K562 (cell line): ENCODE data around the gene TGFBR1. TPM values are rescaled to one million over a fixed set of nuclear protein-coding genes. Genes with fewer than 3 reads are reported as not detected.

Experiments used
- ATF2 ChIP-seq: sonication (generic); formaldehyde crosslinking; IDR thresholded peaks from 2 replicates; pipeline ENCODE4 v1.8.1; 2022; ENCODE audit warnings: missing genetic modification reagents
- CSDE1 ChIP-seq, 2 experiments: fragments of 450-650 bp; IDR thresholded peaks; 2 replicates each; pipeline ENCODE4 v1.6.1; 2016; ENCODE audit warnings: mild to moderate bottlenecking in 1 of 2
- EP300 ChIP-seq: IDR thresholded peaks from 2 replicates; pipeline ENCODE4 v1.6.1; 2012; ENCODE audit warnings: low read length, improper control_type of control experiment
- ESRRA ChIP-seq: fragments of 450-650 bp; IDR thresholded peaks from 2 replicates; pipeline ENCODE4 v1.6.1; 2014; ENCODE audit warnings: low read depth, mild to moderate bottlenecking, moderate library complexity, borderline replicate concordance
- FIP1L1 ChIP-seq: fragments of 200-400 bp; formaldehyde crosslinking; IDR thresholded peaks from 2 replicates; pipeline ENCODE4 v1.6.1; 2018; ENCODE audit warnings: mild to moderate bottlenecking, low read depth, low read length; ENCODE audit not compliant: poor library complexity, severe bottlenecking
- FOXM1 ChIP-seq, 2 experiments: fragments of 450-650 bp in 1 of 2; sonication (generic) in 1 of 2; formaldehyde crosslinking in 1 of 2; IDR thresholded peaks; 2 replicates each; pipeline versions ENCODE4 v1.6.1 to v1.9.0; 2017 to 2022; ENCODE audit warnings: low read depth in 2 of 2, mild to moderate bottlenecking in 2 of 2, missing genetic modification reagents in 1 of 2, moderate library complexity in 1 of 2
- HMBOX1 ChIP-seq: sonication (generic); IDR thresholded peaks from 2 replicates; pipeline ENCODE4 v1.6.1; 2016
- MIER1 ChIP-seq: fragments of 450-650 bp; IDR thresholded peaks from 2 replicates; pipeline ENCODE4 v1.6.1; 2016; ENCODE audit warnings: antibody characterized with exemption, mild to moderate bottlenecking, low read depth
- NBN ChIP-seq: fragments of 450-650 bp; IDR thresholded peaks from 2 replicates; pipeline ENCODE4 v1.6.1; 2016; ENCODE audit warnings: low read depth, mild to moderate bottlenecking
- NCOA4 ChIP-seq: fragments of 450-650 bp; IDR thresholded peaks from 2 replicates; pipeline ENCODE4 v1.6.1; 2018; ENCODE audit warnings: mild to moderate bottlenecking; ENCODE audit not compliant: partially characterized antibody
- WHSC1 ChIP-seq: IDR thresholded peaks from one replicate; pipeline ENCODE4 v1.6.1; 2012; ENCODE audit warnings: low read length, control low read depth, inconsistent platforms
- YBX1 ChIP-seq: fragments of 450-650 bp; IDR thresholded peaks from 2 replicates; pipeline ENCODE4 v1.7.1; 2016; ENCODE audit warnings: mild to moderate bottlenecking
- ZFP36 ChIP-seq: fragments of 150-350 bp; IDR thresholded peaks from 2 replicates; pipeline ENCODE4 v1.6.1; 2018; ENCODE audit warnings: low read length, low read depth; ENCODE audit not compliant: partially characterized antibody
- ZNF174 ChIP-seq: fragments of 250-450 bp; sonication (Bioruptor Pico); IDR thresholded peaks from 2 replicates; pipeline ENCODE4 v1.4.0; 2020; ENCODE audit warnings: mild to moderate bottlenecking
- ZNF239 ChIP-seq: fragments of 250-450 bp; sonication (Bioruptor Pico); IDR thresholded peaks from 2 replicates; pipeline ENCODE4 v1.4.0; 2020; ENCODE audit warnings: mild to moderate bottlenecking
- ZNF695 ChIP-seq: fragments of 450-650 bp; formaldehyde crosslinking; IDR thresholded peaks from 2 replicates; pipeline ENCODE4 v1.4.0; 2020; ENCODE audit warnings: mild to moderate bottlenecking, moderate library complexity
- ZNF740 ChIP-seq, 3 experiments: fragments of 200-800 bp in 1 of 3; sonication (Bioruptor generic) in 1 of 3; sonication (generic) in 1 of 3; formaldehyde crosslinking in 1 of 3; IDR thresholded peaks; 2 replicates each; pipeline versions ENCODE4 v1.6.1 to v1.8.0; 2016 to 2022; ENCODE audit warnings: mild to moderate bottlenecking in 2 of 3, missing compliant biosample characterization in 2 of 3, missing genetic modification characterization in 2 of 3, missing genetic modification reagents in 1 of 3
- ZNF76 ChIP-seq: fragments of 250-450 bp; sonication (Bioruptor Pico); IDR thresholded peaks from 2 replicates; pipeline ENCODE4 v1.4.0; 2020; ENCODE audit warnings: mild to moderate bottlenecking, moderate library complexity, borderline replicate concordance
- polyA plus RNA-seq, 8 experiments: library from polyadenylated mRNA; depleted of rRNA in 4 of 8; stranded (reverse) in 5 of 8; unstranded in 3 of 8; fragments of >200 nt; fragmentation: Nextera tagmentation in 2 of 8; fragmentation: Illumina TruSeq in 1 of 8; extraction: Ambion mirVana in 2 of 8; extraction: Trizol in 1 of 8; gene quantifications; 2 replicates each; pipeline versions ENCODE4 v1.2.1 to v1.2.3, GENCODE V29; 2011 to 2014; ENCODE audit warnings: inconsistent platforms in 1 of 8, missing spikeins in 1 of 8
- total RNA-seq, 7 experiments: library from RNA; depleted of rRNA in 6 of 7; stranded (reverse); fragments of >200 nt in 6 of 7; fragmentation: Illumina TruSeq in 2 of 7; extraction: Trizol in 2 of 7; gene quantifications; 2 replicates each; pipeline versions ENCODE4 v1.2.1 to v1.2.3, GENCODE V29; 2011 to 2021; ENCODE audit warnings: low replicate concordance in 1 of 7
- TF ChIP-seq, protein P1 (sequence below): sonication (generic); formaldehyde crosslinking; IDR thresholded peaks from 2 replicates; pipeline ENCODE4 v1.8.0; 2022; ENCODE audit warnings: mild to moderate bottlenecking, missing genetic modification reagents
- TF ChIP-seq, protein P2 (sequence below): fragments of 450-650 bp; formaldehyde crosslinking; IDR thresholded peaks from 2 replicates; pipeline ENCODE4 v1.4.0; 2020; ENCODE audit warnings: mild to moderate bottlenecking, moderate library complexity

Gene TGFBR1
- total and polyA plus RNA-seq, 9 of the 15 experiments (the other 6 are each of a cell fraction or from before 2014, with no cell fraction given): 15.5 to 62.4 (median 42.7) TPM

DNA sequence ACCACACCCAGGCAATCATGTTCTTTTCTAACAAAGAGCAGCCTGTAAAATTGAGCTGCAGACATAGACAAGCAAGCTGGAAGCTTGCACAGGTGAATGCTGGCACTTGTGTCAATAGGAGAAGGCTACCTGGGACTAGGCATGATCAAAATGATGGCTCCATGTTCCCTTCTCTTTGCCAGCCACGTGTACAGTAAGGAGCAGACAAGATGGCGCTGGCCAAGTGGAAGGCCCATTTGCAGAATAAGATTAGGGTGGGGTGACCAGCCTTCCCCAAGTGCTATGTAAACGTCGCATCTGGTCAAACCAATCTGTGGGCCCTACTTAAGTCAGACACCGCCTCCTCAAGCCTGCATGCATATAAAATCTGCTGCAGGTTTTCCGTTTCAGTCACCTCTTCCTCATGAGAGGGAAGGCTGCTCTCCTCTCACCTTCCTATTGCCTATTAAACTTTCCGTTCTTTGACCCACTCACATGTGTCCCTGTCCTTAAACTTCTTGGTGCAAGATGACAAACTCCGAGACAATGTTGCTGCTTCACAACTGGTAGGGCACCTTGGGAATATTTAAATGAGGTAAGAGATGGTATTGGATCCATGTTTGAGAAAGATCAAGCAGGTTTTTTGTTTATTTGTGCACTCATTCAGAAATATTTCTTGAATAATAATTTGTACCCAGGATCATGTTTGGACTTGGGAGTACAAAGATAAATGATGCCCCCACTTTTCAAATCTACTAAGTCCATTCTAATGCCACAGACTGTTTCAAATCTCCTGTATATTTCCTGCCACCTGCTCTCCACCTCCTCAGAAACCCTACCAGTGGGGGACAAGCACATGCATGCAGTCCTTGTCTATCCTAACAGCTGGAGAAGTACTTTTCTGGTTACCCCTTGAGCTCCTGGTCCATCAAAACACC, 30.7 kb upstream of the TGFBR1 start (continued):
- TF ChIP-seq, protein P1, sequence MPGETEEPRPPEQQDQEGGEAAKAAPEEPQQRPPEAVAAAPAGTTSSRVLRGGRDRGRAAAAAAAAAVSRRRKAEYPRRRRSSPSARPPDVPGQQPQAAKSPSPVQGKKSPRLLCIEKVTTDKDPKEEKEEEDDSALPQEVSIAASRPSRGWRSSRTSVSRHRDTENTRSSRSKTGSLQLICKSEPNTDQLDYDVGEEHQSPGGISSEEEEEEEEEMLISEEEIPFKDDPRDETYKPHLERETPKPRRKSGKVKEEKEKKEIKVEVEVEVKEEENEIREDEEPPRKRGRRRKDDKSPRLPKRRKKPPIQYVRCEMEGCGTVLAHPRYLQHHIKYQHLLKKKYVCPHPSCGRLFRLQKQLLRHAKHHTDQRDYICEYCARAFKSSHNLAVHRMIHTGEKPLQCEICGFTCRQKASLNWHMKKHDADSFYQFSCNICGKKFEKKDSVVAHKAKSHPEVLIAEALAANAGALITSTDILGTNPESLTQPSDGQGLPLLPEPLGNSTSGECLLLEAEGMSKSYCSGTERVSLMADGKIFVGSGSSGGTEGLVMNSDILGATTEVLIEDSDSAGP (CRISPR knock-in tag): no peak
- TF ChIP-seq ZNF239 (CRISPR knock-in tag) (peak; percentile 68), NCOA4 (no peak), WHSC1 (no peak), MIER1 (no peak), ZFP36 (no peak), ATF2 (CRISPR knock-in tag) (no peak), FOXM1 (IDR thresholded peaks at IDR 0.05; ENCODE audit: low read depth) (no peak), FOXM1 (CRISPR knock-in tag; IDR thresholded peaks at IDR 0.05; ENCODE audit: low read depth) (no peak), CSDE1 (IDR thresholded peaks at IDR 0.05) (peak in 1 of 2 experiments; percentile 82; a peak in 2 of 4 replicates), ZNF695 (CRISPR knock-in tag) (0 out of 2 replicates have a peak, but pooled peaks have one; percentile 50), HMBOX1 (peak; percentile 54; the same call in 1 of the 2 replicates), FIP1L1 (peak; percentile 29), ZNF174 (CRISPR knock-in tag) (0 out of 2 replicates have a peak, but pooled peaks have one; percentile 65), ESRRA (peak; percentile 25; the same call in 1 of the 2 replicates), ZNF740 (CRISPR knock-in tag; IDR thresholded peaks at IDR 0.05) (no peak), ZNF740 (tag; IDR thresholded peaks at IDR 0.05) (peak in 1 of 2 experiments; percentile 89; a peak in 2 of 4 replicates), NBN (peak; percentile 65; the same call in 1 of the 2 replicates), ZNF76 (CRISPR knock-in tag) (peak; percentile 96), EP300 (peak; percentile 51), YBX1 (no peak)
- TF ChIP-seq, protein P2, sequence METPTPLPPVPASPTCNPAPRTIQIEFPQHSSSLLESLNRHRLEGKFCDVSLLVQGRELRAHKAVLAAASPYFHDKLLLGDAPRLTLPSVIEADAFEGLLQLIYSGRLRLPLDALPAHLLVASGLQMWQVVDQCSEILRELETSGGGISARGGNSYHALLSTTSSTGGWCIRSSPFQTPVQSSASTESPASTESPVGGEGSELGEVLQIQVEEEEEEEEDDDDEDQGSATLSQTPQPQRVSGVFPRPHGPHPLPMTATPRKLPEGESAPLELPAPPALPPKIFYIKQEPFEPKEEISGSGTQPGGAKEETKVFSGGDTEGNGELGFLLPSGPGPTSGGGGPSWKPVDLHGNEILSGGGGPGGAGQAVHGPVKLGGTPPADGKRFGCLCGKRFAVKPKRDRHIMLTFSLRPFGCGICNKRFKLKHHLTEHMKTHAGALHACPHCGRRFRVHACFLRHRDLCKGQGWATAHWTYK: peak; percentile 87
